ENCODE results near the gene LCE3B. TPM values are rescaled to one million over a fixed set of nuclear protein-coding genes. Genes with fewer than 3 reads are reported as not detected.

LCE3B gene
- polyA plus RNA-seq = not detected in 2 replicates

DNA sequence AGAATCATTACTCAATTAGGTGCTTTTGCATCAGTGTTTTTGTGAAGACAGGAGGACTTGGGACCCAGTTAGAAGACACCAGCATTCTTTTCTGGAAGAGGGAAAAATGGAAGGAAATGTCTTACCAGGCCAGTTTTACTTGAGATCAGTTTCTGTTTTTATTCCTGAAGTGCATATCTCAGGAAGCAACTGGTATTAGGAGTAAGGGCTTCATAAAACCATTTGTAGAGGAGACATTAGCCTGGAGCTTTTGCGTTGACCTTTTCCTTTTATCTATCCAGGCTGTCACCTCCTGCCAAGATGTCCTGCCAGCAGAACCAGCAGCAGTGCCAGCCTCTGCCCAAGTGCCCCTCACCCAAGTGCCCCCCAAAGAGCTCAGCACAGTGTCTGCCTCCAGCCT lies at the start of gene LCE3B:
TSS of gene LCE3B (plus strand) at position 301 of the 400 bp plus-strand sequence. CDS start at position 301, 0 bp downstream.

DNA sequence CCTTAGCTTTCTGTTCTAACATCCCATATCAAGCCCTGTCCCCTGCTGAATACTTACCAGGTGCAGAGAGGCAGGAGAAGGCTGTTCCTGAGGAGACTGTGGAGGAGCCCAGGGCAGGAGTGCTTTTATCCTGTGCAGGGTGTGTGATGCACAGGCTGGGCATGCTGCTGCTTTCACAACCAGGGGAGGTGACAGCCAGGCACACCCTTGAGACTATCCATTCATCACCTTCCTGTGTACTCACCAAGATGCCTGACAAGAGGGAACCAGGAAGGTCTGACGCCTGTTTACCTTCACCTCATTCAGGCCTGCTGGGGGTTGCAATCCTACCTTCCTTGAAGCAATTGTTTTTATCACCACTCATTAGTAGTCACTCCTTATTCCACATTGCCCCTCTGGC lies 46.9 kb upstream of the LCE3B start, which contains the start of gene LCE3E:
TSS of gene LCE3E (minus strand) at position 100 of the 400 bp plus-strand sequence. CDS start 572 bp downstream, outside the sequence.

GRCh38 chr1:152580433-152580832 lies 33.2 kb upstream of the LCE3B start, which contains the start of gene LCE3D:
TSS of gene LCE3D (minus strand) at chr1:152580516. CDS start at chr1:152579936, 580 bp downstream.

GRCh38 chr1:152599934-152600333 lies 13.7 kb upstream of the LCE3B start, which contains the start of gene LCE3C:
TSS of gene LCE3C (plus strand) at chr1:152600234. CDS start at chr1:152600732, 498 bp downstream.

DNA sequence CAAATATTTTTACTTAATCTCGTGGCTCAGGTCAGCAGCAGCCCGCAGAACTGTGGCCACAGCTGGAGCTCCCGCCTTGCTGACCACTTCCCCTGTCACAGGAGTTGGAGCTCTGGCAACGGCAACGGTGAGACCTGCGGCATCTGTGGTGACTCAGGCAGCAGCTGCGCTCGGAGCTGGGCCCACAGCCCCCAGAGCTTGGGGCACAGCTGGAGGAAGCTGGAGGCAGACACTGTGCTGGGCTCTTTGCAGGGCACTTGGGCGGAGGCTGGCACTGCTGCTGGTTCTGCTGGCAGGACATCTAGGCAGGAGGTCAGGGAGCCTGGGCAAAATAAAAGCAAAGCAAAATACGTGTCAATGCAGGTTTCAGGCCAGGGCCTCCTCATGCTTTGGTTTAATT lies 9.2 kb downstream of the LCE3B start, which contains the start of gene LCE3A:
TSS of gene LCE3A (minus strand) at position 301 of the 400 bp plus-strand sequence. CDS start at position 301, 0 bp downstream.

DNA sequence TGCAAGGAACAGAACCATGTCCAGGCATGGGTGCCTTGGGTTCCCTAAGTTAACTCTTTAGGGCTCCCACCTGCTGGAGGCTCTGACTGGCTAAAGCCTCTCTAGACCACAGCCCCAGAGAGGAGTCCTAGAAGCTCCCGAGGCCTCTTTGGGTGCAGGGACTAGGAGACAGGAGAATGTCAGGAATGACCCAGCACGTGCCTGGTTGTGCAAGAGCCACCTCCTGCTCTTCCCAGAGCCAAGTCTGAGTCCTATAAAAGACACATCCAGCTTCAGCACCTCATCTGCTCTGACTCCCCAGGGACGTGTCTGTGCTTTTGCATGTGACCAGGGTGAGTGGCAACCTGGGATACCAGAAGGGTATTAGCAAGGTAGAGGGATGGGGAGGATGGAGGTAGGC lies 49.5 kb downstream of the LCE3B start, which contains the start of gene LCE2D:
TSS of gene LCE2D (plus strand) at position 283 of the 400 bp plus-strand sequence. CDS start 726 bp downstream, outside the sequence.

Other genes starting within 250 kb of the LCE3B start
- gene CRNN, start 199.5 kb upstream of the LCE3B start, polyA plus RNA-seq = not detected in 2 replicates
- not detected in 2 replicates for gene LCE5A, start 103.0 kb upstream of the LCE3B start, polyA plus RNA-seq
- not detected in 2 replicates for gene CRCT1, start 99.3 kb upstream of the LCE3B start, polyA plus RNA-seq
- not detected in 2 replicates for gene LCE3E, start 47.0 kb upstream of the LCE3B start, polyA plus RNA-seq
- gene LCE3D, start 33.3 kb upstream of the LCE3B start, polyA plus RNA-seq = not detected in 2 replicates
- not detected in 2 replicates for gene LCE3C, start 13.6 kb upstream of the LCE3B start, polyA plus RNA-seq
- not detected in 2 replicates for gene LCE3A, start 9.3 kb downstream of the LCE3B start, polyA plus RNA-seq
- not detected in 2 replicates for gene LCE2D, start 49.6 kb downstream of the LCE3B start, polyA plus RNA-seq
- gene LCE2C, start 61.5 kb downstream of the LCE3B start, polyA plus RNA-seq = not detected in 2 replicates
- gene LCE2B, start 72.3 kb downstream of the LCE3B start, polyA plus RNA-seq = not detected in 2 replicates
- gene LCE2A, start 84.5 kb downstream of the LCE3B start, polyA plus RNA-seq = not detected in 2 replicates
- not detected in 2 replicates for gene LCE4A, start 94.3 kb downstream of the LCE3B start, polyA plus RNA-seq
- gene KPRP, start 144.2 kb downstream of the LCE3B start, polyA plus RNA-seq = not detected in 2 replicates
- gene LCE1F, start 161.3 kb downstream of the LCE3B start, polyA plus RNA-seq = not detected in 2 replicates
- not detected in 2 replicates for gene LCE1E, start 172.4 kb downstream of the LCE3B start, polyA plus RNA-seq
- not detected in 2 replicates for gene LCE1D, start 182.9 kb downstream of the LCE3B start, polyA plus RNA-seq
- gene LCE1C, start 192.8 kb downstream of the LCE3B start, polyA plus RNA-seq = not detected in 2 replicates
- gene LCE1B, start 198.2 kb downstream of the LCE3B start, polyA plus RNA-seq = not detected in 2 replicates
- not detected in 2 replicates for gene LCE1A, start 213.7 kb downstream of the LCE3B start, polyA plus RNA-seq
- gene LCE6A, start 229.0 kb downstream of the LCE3B start, polyA plus RNA-seq = not detected in 2 replicates
- not detected in 2 replicates for gene LCE7A, start 246.2 kb downstream of the LCE3B start, polyA plus RNA-seq